Epithelial cell of esophagus (primary cell): ENCODE results near the gene URI1.
A peak's percentile ranks its signal among the peaks of the same experiment; 100 is the strongest.

ENCODE experiments used
- DNase-seq: peaks from one replicate; pipeline ENCODE4 v3.0.0; 2010; ENCODE audit warnings: low read depth
- H3K4me3 ChIP-seq: 2 replicates; pipeline ENCODE4 v1.5.1; 2011; ENCODE audit warnings: mild to moderate bottlenecking, low read length, control low read depth
- TF ChIP-seq, protein P1 (sequence below): IDR thresholded peaks from 2 replicates; pipeline ENCODE4 v1.5.1; 2011; ENCODE audit warnings: low read depth, mild to moderate bottlenecking, low read length, control low read depth, inconsistent platforms; ENCODE audit not compliant: insufficient read depth; ENCODE audit errors: missing control alignments

The URI1 gene, protein sequence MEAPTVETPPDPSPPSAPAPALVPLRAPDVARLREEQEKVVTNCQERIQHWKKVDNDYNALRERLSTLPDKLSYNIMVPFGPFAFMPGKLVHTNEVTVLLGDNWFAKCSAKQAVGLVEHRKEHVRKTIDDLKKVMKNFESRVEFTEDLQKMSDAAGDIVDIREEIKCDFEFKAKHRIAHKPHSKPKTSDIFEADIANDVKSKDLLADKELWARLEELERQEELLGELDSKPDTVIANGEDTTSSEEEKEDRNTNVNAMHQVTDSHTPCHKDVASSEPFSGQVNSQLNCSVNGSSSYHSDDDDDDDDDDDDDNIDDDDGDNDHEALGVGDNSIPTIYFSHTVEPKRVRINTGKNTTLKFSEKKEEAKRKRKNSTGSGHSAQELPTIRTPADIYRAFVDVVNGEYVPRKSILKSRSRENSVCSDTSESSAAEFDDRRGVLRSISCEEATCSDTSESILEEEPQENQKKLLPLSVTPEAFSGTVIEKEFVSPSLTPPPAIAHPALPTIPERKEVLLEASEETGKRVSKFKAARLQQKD

GRCh38 chr19:29941828-29942403 is at the start of gene URI1:
URI1 (plus strand) TSS chr19:29942239; CDS start chr19:29942548, 309 bp downstream.
- DNase-seq: peak; percentile 91
- TF ChIP-seq, protein P1, sequence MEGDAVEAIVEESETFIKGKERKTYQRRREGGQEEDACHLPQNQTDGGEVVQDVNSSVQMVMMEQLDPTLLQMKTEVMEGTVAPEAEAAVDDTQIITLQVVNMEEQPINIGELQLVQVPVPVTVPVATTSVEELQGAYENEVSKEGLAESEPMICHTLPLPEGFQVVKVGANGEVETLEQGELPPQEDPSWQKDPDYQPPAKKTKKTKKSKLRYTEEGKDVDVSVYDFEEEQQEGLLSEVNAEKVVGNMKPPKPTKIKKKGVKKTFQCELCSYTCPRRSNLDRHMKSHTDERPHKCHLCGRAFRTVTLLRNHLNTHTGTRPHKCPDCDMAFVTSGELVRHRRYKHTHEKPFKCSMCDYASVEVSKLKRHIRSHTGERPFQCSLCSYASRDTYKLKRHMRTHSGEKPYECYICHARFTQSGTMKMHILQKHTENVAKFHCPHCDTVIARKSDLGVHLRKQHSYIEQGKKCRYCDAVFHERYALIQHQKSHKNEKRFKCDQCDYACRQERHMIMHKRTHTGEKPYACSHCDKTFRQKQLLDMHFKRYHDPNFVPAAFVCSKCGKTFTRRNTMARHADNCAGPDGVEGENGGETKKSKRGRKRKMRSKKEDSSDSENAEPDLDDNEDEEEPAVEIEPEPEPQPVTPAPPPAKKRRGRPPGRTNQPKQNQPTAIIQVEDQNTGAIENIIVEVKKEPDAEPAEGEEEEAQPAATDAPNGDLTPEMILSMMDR: no peak
- peak within 1 kb of the TSS; percentile 82 for H3K4me3 ChIP-seq

GRCh38 chr19:29893606-29894284 is 48.3 kb upstream of the URI1 start:
- TF ChIP-seq, protein P1: no peak
- DNase-seq: no peak
- H3K4me3 ChIP-seq: no peak overlapping the region

DNA sequence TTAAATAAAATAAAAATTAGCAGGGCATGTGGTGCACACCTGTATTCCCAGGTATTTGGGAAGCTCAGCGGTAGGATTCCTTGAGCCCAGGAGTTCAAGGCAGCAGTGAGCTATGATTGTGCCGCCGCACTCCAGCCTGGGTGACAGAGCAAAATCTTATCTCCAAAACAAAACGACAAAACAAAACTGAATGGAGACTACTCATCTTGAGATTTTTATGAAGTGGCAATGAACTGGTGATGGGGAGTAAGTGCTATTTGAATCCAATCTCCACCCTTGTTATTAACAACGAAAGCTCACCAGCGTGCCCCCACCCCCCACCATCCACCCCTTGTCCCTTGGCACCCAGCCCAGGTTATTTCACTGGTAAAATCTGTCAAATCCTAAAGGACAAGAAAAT is 45.2 kb upstream of the URI1 start:
- DNase-seq: no peak
- TF ChIP-seq, protein P1: no peak
- no peak overlapping the region for H3K4me3 ChIP-seq

GRCh38 chr19:29897466-29897865 is 44.6 kb upstream of the URI1 start:
- H3K4me3 ChIP-seq: no peak overlapping the region
- TF ChIP-seq, protein P1: no peak
- no peak for DNase-seq

DNA sequence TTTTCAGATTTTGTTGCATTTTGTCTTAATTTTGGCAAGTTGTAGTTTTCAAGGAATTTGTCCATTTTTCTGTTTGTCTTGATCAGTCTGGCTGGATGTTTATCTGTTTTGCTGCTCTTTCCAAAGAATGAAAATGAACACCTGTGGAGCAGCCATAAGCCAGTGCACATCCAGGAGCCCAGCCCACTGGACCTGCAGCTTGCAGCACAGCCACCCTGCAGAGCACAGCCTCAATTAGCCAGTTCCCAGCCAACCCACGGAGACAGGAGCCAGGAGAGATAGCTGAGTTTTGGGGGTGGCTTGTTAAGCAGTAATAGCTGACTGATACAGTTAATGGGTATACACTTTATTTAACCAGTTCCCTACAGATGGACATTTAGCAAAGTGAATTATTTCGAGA is 38.0 kb upstream of the URI1 start:
- TF ChIP-seq, protein P1: no peak
- DNase-seq: no peak
- H3K4me3 ChIP-seq: no peak overlapping the region

DNA sequence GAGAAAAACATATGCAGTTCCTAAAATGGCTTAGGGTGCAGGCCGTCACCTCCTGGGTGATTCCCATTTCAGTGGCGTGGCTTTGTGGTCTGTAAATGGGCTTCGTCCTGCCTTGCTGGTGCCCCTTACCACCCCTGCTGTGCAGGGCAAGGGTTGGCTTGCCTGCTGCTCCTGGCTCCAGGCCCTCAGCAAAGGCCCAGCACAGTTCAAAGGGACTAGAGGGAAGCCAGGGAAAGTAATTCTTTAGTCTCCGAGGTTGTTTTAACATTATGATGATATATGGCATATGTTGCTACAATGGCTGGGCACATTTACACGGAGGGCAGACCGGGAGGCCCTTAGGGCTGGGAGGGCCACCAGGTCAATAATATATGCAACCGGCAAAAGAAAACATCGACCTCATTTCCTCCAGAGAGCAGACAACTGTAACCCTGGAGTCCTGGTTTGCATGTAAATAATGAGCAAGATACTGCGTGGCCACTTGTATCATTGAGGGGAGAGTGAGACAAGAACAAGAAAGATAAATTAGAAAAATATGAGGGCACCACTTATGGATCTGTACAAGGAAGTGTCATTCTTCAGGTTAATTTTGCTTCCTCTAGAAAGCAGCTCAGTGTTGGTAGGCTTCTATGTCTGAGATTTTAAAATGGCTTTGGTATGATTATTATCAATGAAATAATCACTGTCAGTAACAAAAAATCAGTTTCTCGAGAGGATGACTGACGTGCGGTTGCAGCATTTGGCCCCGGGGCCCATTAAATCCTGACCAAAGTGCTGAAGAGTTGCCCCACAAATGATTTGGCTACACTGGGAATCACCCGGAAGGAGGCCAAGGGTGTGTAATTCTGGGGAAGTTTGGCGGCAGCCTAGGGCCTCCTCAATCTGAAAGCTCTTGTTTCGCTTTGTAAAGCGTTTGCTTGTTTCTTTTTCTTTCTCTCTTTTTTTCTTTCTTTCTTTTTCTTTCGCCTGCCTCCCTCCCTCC is 32.8 kb upstream of the URI1 start:
- H3K4me3 ChIP-seq: no peak overlapping the region
- DNase-seq: peak; percentile 23
- TF ChIP-seq, protein P1: no peak
